ENCODE results near the gene ZNF141. TPM values are rescaled to one million over a fixed set of nuclear protein-coding genes. Genes with fewer than 3 reads are reported as not detected.

Gene ZNF141
- total RNA-seq, 2 donors from 2014 or later, result 20.2 to 24.1 TPM

GRCh38 chr4:337932-338758 is 531 bp downstream of the ZNF141 start:
- H3K27ac ChIP-seq, result peak overlapping the region; percentile 76 to 96 (median 82)
- H3K36me3 ChIP-seq (replicated peaks in 1 of 2; ENCODE audit: insufficient read depth in 1 of 2, low read depth in 2 of 2), result no peaks in the 10 kb centered on the region
- ATAC-seq (peak; percentile 31), DNase-seq (peak in 3 of 4 donors; percentile 34 to 42 (median 36))
- intact Hi-C loops (cut with DNase I), result no loop called here
- H3K9me3 ChIP-seq, result no peaks in the 10 kb centered on the region
- peaks cover 26% of the 10 kb centered on the region for H3K4me1 ChIP-seq
- H3K27me3 ChIP-seq, result no peaks in the 10 kb centered on the region
- no peak for TF ChIP-seq CTCF (IDR thresholded peaks at IDR 0.05)
- no peak for TF ChIP-seq POLR2A (IDR thresholded peaks at IDR 0.05)
- peak overlapping the region; percentile 70 to 96 for H3K4me3 ChIP-seq
- 1 to 3% methylated on average over 14 to 52 of the region's 52 CpGs for WGBS, 2 donors

- no peaks in the 10 kb centered on the region for H3K27me3 ChIP-seq
- no peak overlapping the region for H3K27ac ChIP-seq
- DNase-seq (peak in 3 of 4 donors; percentile 2 to 24 (median 11)), ATAC-seq (no peak)
- intact Hi-C loops (cut with DNase I), result no loop called here
- TF ChIP-seq CTCF (IDR thresholded peaks at IDR 0.05) (no peak), POLR2A (IDR thresholded peaks at IDR 0.05) (no peak)
- peaks cover 26% of the 10 kb centered on the region for H3K4me1 ChIP-seq
- no peaks in the 10 kb centered on the region for H3K9me3 ChIP-seq
- peak overlapping the region; percentile 70 to 96 for H3K4me3 ChIP-seq
- no peaks in the 10 kb centered on the region for H3K36me3 ChIP-seq (replicated peaks in 1 of 2; ENCODE audit: insufficient read depth in 1 of 2, low read depth in 2 of 2)
- WGBS, 2 donors, result 20 to 25% methylated on average over 13 of the region's 13 CpGs
Observed at GRCh38 chr4:338759-339097, 1.1 kb downstream of the ZNF141 start.

GRCh38 chr4:340011-340410 is 2.4 kb downstream of the ZNF141 start:
- ATAC-seq, result no peak
- intact Hi-C loops (cut with DNase I), result no loop called here
- Histone ChIP-seq H3K4me1 (peaks cover 26% of the 10 kb centered on the region), H3K27me3 (no peaks in the 10 kb centered on the region), H3K9me3 (no peaks in the 10 kb centered on the region), H3K27ac (no peak overlapping the region), H3K36me3 (replicated peaks in 1 of 2; ENCODE audit: insufficient read depth in 1 of 2, low read depth in 2 of 2) (peaks cover 0 to 7% of the 10 kb centered on the region in 2 donors), H3K4me3 (no peak overlapping the region)
- 91% methylated on average over 4 of the region's 4 CpGs for WGBS, 2 donors
- DNase-seq, result no peak
- TF ChIP-seq CTCF (IDR thresholded peaks at IDR 0.05), result peak in 2 of 7 experiments; percentile 5 to 11
- TF ChIP-seq POLR2A (IDR thresholded peaks at IDR 0.05), result no peak

GRCh38 chr4:373062-373839 is 35.6 kb downstream of the ZNF141 start:
- no peak for ATAC-seq
- H3K36me3 ChIP-seq (replicated peaks in 1 of 2; ENCODE audit: insufficient read depth in 1 of 2, low read depth in 2 of 2), result peaks cover 11% of the 10 kb centered on the region in 2 donors
- intact Hi-C loops (cut with DNase I), result loop anchor here (10.0 kb wide), 1 partner anchor 62 kb away; no protein-coding TSS in a partner anchor

More at GRCh38 chr4:373062-373839, 35.6 kb downstream of the ZNF141 start:
- no peaks in the 10 kb centered on the region for H3K27me3 ChIP-seq
- H3K4me1 ChIP-seq, result no peaks in the 10 kb centered on the region
- TF ChIP-seq CTCF (IDR thresholded peaks at IDR 0.05) (no peak), POLR2A (IDR thresholded peaks at IDR 0.05) (no peak)
- 91 to 94% methylated on average over 7 of the region's 7 CpGs for WGBS, 2 donors
- DNase-seq, result no peak
- no peak overlapping the region for H3K4me3 ChIP-seq
- peaks cover 0 to 74% (median 15%) of the 10 kb centered on the region in 3 donors for H3K9me3 ChIP-seq
- H3K27ac ChIP-seq, result no peak overlapping the region

All from body of pancreas (tissue), 4 donors.